Endothelial cell of umbilical vein (primary cell): ENCODE measurements around the gene ENOPH1. TPM values are rescaled to one million over a fixed set of nuclear protein-coding genes. Genes with fewer than 3 reads are reported as not detected.

ENCODE experiments used
- BruUV-seq: library from RNA; stranded (reverse); fragments of 400-500 nt; replicated peaks from 2 replicates; lab custom pipeline; 2021; lab: Mats Ljungman, UMichigan
- CTCF ChIA-PET: fragments of 300-600, 350-600 bp; sonication (Branson Sonifier 250); formaldehyde crosslinking; loops from one replicate; lab custom pipeline; 2021; ENCODE audit warnings: antibody characterized with exemption, inconsistent platforms; lab: Charles Lee
- POLR2A ChIA-PET: fragments of 300-600, 350-600 bp; sonication (Branson Sonifier 250); formaldehyde crosslinking; loops from one replicate; lab custom pipeline; 2021; ENCODE audit warnings: antibody characterized with exemption, inconsistent platforms; lab: Charles Lee
- DNase-seq: peaks from one replicate; pipeline ENCODE4 v3.0.0-alpha.2; 2011; ENCODE audit warnings: low read depth, low spot score
- FAIRE-seq: peaks from 2 replicates; lab custom pipeline; 2011; peaks lifted over from hg19 to GRCh38; lab: Jason Lieb, UNC
- H2AFZ ChIP-seq: 2 replicates; pipeline ENCODE4 v1.6.0; 2012; ENCODE audit warnings: low read depth, low read length, control low read depth, inconsistent platforms
- H3K27ac ChIP-seq: 2 replicates; pipeline ENCODE4 v1.5.1; 2011; ENCODE audit warnings: low read depth, mild to moderate bottlenecking, control low read depth, low read length, moderate library complexity; ENCODE audit not compliant: insufficient read depth
- H3K27me3 ChIP-seq, 2 experiments: 2 replicates each; pipeline versions ENCODE4 v1.6.0 to v1.6.1; 2011; ENCODE audit warnings: low read length in 2 of 2, mixed read lengths in 1 of 2; ENCODE audit not compliant: control insufficient read depth in 2 of 2, insufficient read depth in 2 of 2
- H3K36me3 ChIP-seq, 2 experiments: 2 replicates in 1 of 2; 3 replicates in 1 of 2; pipeline ENCODE4 v1.5.1; 2011; ENCODE audit warnings: low read length in 2 of 2, mild to moderate bottlenecking in 1 of 2, moderate library complexity in 1 of 2; ENCODE audit not compliant: control insufficient read depth in 2 of 2, insufficient read depth in 2 of 2; ENCODE audit errors: extremely low read depth in 1 of 2
- H3K4me1 ChIP-seq: 3 replicates; pipeline ENCODE4 v1.5.1; 2011; ENCODE audit warnings: mild to moderate bottlenecking, low read length; ENCODE audit not compliant: control insufficient read depth, insufficient read depth; ENCODE audit errors: extremely low read depth
- H3K4me2 ChIP-seq: 2 replicates; pipeline ENCODE4 v1.6.1; 2011; ENCODE audit warnings: low read length, control low read depth, mixed read lengths; ENCODE audit not compliant: insufficient read depth
- H3K4me3 ChIP-seq, 3 experiments: fragments of 200-600 bp in 1 of 3; sonication (generic), shearing (Covaris generic) in 1 of 3; replicated peaks in 1 of 3; 2 replicates each; pipeline ENCODE4 v1.5.1; 2011 to 2016; ENCODE audit warnings: control low read depth in 3 of 3, low read length in 3 of 3, mild to moderate bottlenecking in 2 of 3, inconsistent platforms in 1 of 3, low read depth in 1 of 3, moderate library complexity in 1 of 3; ENCODE audit not compliant: insufficient read depth in 1 of 3
- H3K79me2 ChIP-seq: 2 replicates; pipeline ENCODE4 v1.6.0; 2012; ENCODE audit warnings: low read length, inconsistent platforms; ENCODE audit not compliant: control insufficient read depth, insufficient read depth
- H3K9ac ChIP-seq: replicated peaks from 2 replicates; pipeline ENCODE3; 2011; ENCODE audit warnings: low read length, control low read depth; ENCODE audit not compliant: insufficient read depth; ENCODE audit errors: extremely low read depth
- H3K9me1 ChIP-seq: replicated peaks from 3 replicates; pipeline ENCODE4 v1.6.0; 2011; ENCODE audit warnings: mild to moderate bottlenecking, low read length; ENCODE audit not compliant: control insufficient read depth, insufficient read depth; ENCODE audit errors: extremely low read depth
- H3K9me3 ChIP-seq: replicated peaks from 2 replicates; pipeline ENCODE4 v1.5.1; 2012; ENCODE audit warnings: low read length, inconsistent platforms; ENCODE audit not compliant: control insufficient read depth, insufficient read depth
- H4K20me1 ChIP-seq: replicated peaks from 2 replicates; pipeline ENCODE3; 2011; ENCODE audit warnings: mild to moderate bottlenecking, low read length; ENCODE audit not compliant: control insufficient read depth, insufficient read depth; ENCODE audit errors: extremely low read depth
- CTCF ChIP-seq, 2 donors: IDR thresholded peaks; 1 replicate in 1 of 2; 2 replicates in 1 of 2; pipeline ENCODE4 v1.5.1; 2011; ENCODE audit warnings: low read length in 2 of 2, mild to moderate bottlenecking in 2 of 2, moderate library complexity in 2 of 2, control low read depth in 1 of 2, inconsistent platforms in 1 of 2, low read depth in 1 of 2; ENCODE audit not compliant: insufficient read depth in 1 of 2; ENCODE audit errors: extremely low read depth in 1 of 2
- EZH2 ChIP-seq: IDR thresholded peaks from 2 replicates; pipeline ENCODE4 v1.6.1; 2012; ENCODE audit warnings: borderline replicate concordance, low read depth, mild to moderate bottlenecking, moderate library complexity, low read length, inconsistent platforms; ENCODE audit not compliant: severe bottlenecking
- FOS ChIP-seq: IDR thresholded peaks from 2 replicates; pipeline ENCODE4 v1.6.1; 2011; ENCODE audit warnings: mild to moderate bottlenecking, low read length, moderate library complexity, borderline replicate concordance; ENCODE audit not compliant: insufficient read depth
- GATA2 ChIP-seq: IDR thresholded peaks from 2 replicates; pipeline ENCODE4 v1.7.0; 2011; ENCODE audit warnings: low read depth, mild to moderate bottlenecking, moderate library complexity, mixed read lengths, low read length; ENCODE audit not compliant: insufficient read length, insufficient read depth
- JUN ChIP-seq: IDR thresholded peaks from 2 replicates; pipeline ENCODE4 v1.6.1; 2011; ENCODE audit warnings: borderline replicate concordance, low read depth; ENCODE audit not compliant: insufficient read length, insufficient read depth
- MAX ChIP-seq: IDR thresholded peaks from 2 replicates; pipeline ENCODE4 v1.6.1; 2011; ENCODE audit not compliant: insufficient read depth, insufficient read length
- MYC ChIP-seq: IDR thresholded peaks from one replicate; pipeline ENCODE4 v1.6.1; 2011; ENCODE audit warnings: mild to moderate bottlenecking, low read depth, low read length
- POLR2A ChIP-seq: IDR thresholded peaks from 2 replicates; pipeline ENCODE4 v1.6.1; 2012; ENCODE audit warnings: low read depth, mild to moderate bottlenecking, control low read depth, low read length
- POLR2AphosphoS5 ChIP-seq: IDR thresholded peaks from 2 replicates; pipeline ENCODE4 v1.6.1; 2012; ENCODE audit warnings: low read depth, mild to moderate bottlenecking, control low read depth, low read length, moderate library complexity; ENCODE audit not compliant: insufficient read depth
- dilution Hi-C: fragments of 300-500 bp; cut with MboI; formaldehyde crosslinking; loops from one replicate; pipeline ENCODE4 v1.15.0; 2019; ENCODE audit warnings: low sequenced_read_pairs; ENCODE audit not compliant: extremely low pct_ligation_motif_present
- intact Hi-C: fragments of 100-400 bp; cut with micrococcal nuclease; formaldehyde crosslinking; loops from one replicate; pipeline ENCODE4 v1.10.0; 2022
- polyA plus RNA-seq, 4 experiments: library from polyadenylated mRNA; depleted of rRNA in 3 of 4; stranded (reverse) in 3 of 4; unstranded in 1 of 4; fragments of >200 nt; gene quantifications; 2 replicates each; pipeline versions ENCODE4 v1.2.1 to v1.2.3, GENCODE V29; 2011 to 2012; ENCODE audit warnings: missing spikeins in 1 of 4
- total RNA-seq: library from RNA; stranded (reverse); gene quantifications from 2 replicates; pipeline ENCODE4 v1.2.3, GENCODE V29; 2021

ENOPH1 gene
- total and polyA plus RNA-seq, 2 donors (not counting 3 experiments of a cell fraction or from before 2014, with no cell fraction given) = 11.1 to 35.0 TPM

- intact Hi-C loops = no loop called here
- H3K4me3 ChIP-seq = no peak overlapping the region
- no peak for DNase-seq
- no peaks in the 10 kb centered on the region for H3K9me3 ChIP-seq
- no peaks in the 10 kb centered on the region for H3K9me1 ChIP-seq
- no peaks in the 10 kb centered on the region for H3K36me3 ChIP-seq
- H3K79me2 ChIP-seq = no peaks in the 10 kb centered on the region
- no peak overlapping the region for H3K4me2 ChIP-seq
- H2AFZ ChIP-seq = no peak overlapping the region
- H3K27me3 ChIP-seq = no peaks in the 10 kb centered on the region
- no peaks in the 10 kb centered on the region for H3K4me1 ChIP-seq
- no peak overlapping the region for H3K9ac ChIP-seq
- dilution Hi-C loops = no loop called here
- no peak for TF ChIP-seq MAX
- TF ChIP-seq POLR2AphosphoS5 = no peak
- TF ChIP-seq JUN = no peak
- TF ChIP-seq EZH2 = no peak
- TF ChIP-seq CTCF (IDR thresholded peaks at IDR 0.05; ENCODE audit: extremely low read depth in 1 of 2, insufficient read depth in 1 of 2, low read depth in 1 of 2, low read length in 2 of 2) = no peak
- no peak for TF ChIP-seq GATA2
- TF ChIP-seq POLR2A = no peak
- TF ChIP-seq FOS = no peak
- no peak for TF ChIP-seq MYC
- H3K27ac ChIP-seq = no peak overlapping the region
- ChIA-PET CTCF (interaction anchor here (1.2 to 2.1 kb wide), 3 partner anchors 10 to 260 kb away, joined by 4 to 9 read pairs (median 4); no protein-coding TSS in a partner anchor), POLR2A (no interaction called here)
- H4K20me1 ChIP-seq = no peaks in the 10 kb centered on the region
- BruUV-seq = no TSS peak
- FAIRE-seq = no peak
Measured at GRCh38 chr4:82479562-82479961, 49.2 kb downstream of the ENOPH1 start.
